Testis (tissue), 3 donors: ENCODE results near the gene FAM117B. TPM values are rescaled to one million over a fixed set of nuclear protein-coding genes. Genes with fewer than 3 reads are reported as not detected.

ENCODE experiments used
- DNase-seq: peaks from one replicate; pipeline ENCODE4 v3.0.0-alpha.2; 2019
- H3K27ac ChIP-seq, 2 donors: fragments of 200-600 bp; sonication (generic); one replicate each; pipeline ENCODE4 v1.5.1; 2019
- H3K27me3 ChIP-seq: fragments of 200-600 bp; sonication (generic); one replicate; pipeline ENCODE4 v1.5.1; 2019
- H3K36me3 ChIP-seq: fragments of 200-600 bp; sonication (generic); one replicate; pipeline ENCODE4 v1.5.1; 2017; ENCODE audit warnings: low read depth; ENCODE audit errors: missing control alignments
- H3K4me1 ChIP-seq: fragments of 200-600 bp; sonication (generic); one replicate; pipeline ENCODE4 v1.5.1; 2019
- H3K4me3 ChIP-seq, 2 donors: fragments of 200-600 bp; sonication (generic); one replicate each; pipeline ENCODE4 v1.5.1; 2017 to 2019
- H3K9me3 ChIP-seq: fragments of 200-600 bp; sonication (generic); one replicate; pipeline ENCODE4 v1.5.1; 2017
- POLR2A ChIP-seq: fragments of 450-650 bp; IDR thresholded peaks from one replicate; pipeline ENCODE4 v1.6.1; 2017; ENCODE audit warnings: antibody characterized with exemption, mild to moderate bottlenecking, moderate library complexity
- WGBS, 2 donors: methylation state at CpG; one replicate each; pipeline ENCODE4 v1.1.5; 2018; 5-methylcytosine and 5-hydroxymethylcytosine counted together
- intact Hi-C: fragments of 100-400 bp; cut with DNase I; formaldehyde crosslinking; loops from one replicate; pipeline ENCODE4 v1.15.1; 2023; ENCODE audit warnings: low total_unique reads
- polyA plus RNA-seq: library from polyadenylated mRNA; stranded (reverse); fragments of 350-450 nt; fragmentation: Illumina TruSeq; extraction: RNeasy Lipid Tissue Mini Kit (QIAGEN cat#74804); gene quantifications from one replicate; pipeline ENCODE4 v1.2.3, GENCODE V29; 2014; ENCODE audit warnings: low read depth, low replicate concordance; ENCODE audit not compliant: insufficient read depth
- total RNA-seq, 2 donors: library from RNA; depleted of rRNA; stranded (reverse); fragments of >200 nt; gene quantifications; one replicate each; pipeline ENCODE4 v1.2.3, GENCODE V29; 2016
- TF ChIP-seq, protein P1 (sequence below), 3 experiments: fragments of 450-650 bp in 2 of 3; fragments of 200-600 bp in 1 of 3; sonication (generic) in 1 of 3; IDR thresholded peaks; one replicate each; pipeline ENCODE4 v1.5.1; 2016 to 2019; ENCODE audit warnings: antibody characterized with exemption in 3 of 3, mild to moderate bottlenecking in 2 of 3, moderate library complexity in 1 of 3

Gene FAM117B
- total and polyA plus RNA-seq, 3 donors from 2014 or later = 9.8 to 34.7 (median 28.0) TPM

DNA sequence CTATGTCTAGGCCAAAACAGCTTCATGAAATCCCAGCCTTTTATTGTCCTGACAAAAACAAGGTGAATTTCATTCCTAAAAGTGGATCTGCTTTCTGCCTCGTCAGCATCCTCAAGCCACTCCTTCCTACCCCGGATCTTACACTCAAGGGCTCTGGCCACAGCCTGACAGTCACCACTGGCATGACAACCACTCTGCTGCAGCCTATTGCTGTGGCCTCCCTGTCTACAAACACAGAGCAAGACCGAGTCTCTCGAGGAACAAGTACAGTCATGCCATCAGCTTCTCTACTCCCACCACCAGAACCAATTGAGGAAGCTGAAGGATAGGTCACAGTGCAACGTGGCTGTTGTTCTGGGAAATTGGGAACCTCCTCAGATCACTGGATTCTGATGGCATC lies 130.7 kb downstream of the FAM117B start:
- Histone ChIP-seq H3K27me3 (no peaks in the 10 kb centered on the region), H3K27ac (no peak overlapping the region), H3K4me3 (no peak overlapping the region), H3K4me1 (no peaks in the 10 kb centered on the region), H3K9me3 (no peaks in the 10 kb centered on the region), H3K36me3 (no peaks in the 10 kb centered on the region)
- DNase-seq = no peak
- WGBS, 2 donors = 83 to 87% methylated on average over 3 to 5 of the region's 5 CpGs
- intact Hi-C loops = no loop called here
- TF ChIP-seq, protein P1, sequence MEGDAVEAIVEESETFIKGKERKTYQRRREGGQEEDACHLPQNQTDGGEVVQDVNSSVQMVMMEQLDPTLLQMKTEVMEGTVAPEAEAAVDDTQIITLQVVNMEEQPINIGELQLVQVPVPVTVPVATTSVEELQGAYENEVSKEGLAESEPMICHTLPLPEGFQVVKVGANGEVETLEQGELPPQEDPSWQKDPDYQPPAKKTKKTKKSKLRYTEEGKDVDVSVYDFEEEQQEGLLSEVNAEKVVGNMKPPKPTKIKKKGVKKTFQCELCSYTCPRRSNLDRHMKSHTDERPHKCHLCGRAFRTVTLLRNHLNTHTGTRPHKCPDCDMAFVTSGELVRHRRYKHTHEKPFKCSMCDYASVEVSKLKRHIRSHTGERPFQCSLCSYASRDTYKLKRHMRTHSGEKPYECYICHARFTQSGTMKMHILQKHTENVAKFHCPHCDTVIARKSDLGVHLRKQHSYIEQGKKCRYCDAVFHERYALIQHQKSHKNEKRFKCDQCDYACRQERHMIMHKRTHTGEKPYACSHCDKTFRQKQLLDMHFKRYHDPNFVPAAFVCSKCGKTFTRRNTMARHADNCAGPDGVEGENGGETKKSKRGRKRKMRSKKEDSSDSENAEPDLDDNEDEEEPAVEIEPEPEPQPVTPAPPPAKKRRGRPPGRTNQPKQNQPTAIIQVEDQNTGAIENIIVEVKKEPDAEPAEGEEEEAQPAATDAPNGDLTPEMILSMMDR (IDR thresholded peaks at IDR 0.05) = no peak
- no peak for TF ChIP-seq POLR2A

DNA sequence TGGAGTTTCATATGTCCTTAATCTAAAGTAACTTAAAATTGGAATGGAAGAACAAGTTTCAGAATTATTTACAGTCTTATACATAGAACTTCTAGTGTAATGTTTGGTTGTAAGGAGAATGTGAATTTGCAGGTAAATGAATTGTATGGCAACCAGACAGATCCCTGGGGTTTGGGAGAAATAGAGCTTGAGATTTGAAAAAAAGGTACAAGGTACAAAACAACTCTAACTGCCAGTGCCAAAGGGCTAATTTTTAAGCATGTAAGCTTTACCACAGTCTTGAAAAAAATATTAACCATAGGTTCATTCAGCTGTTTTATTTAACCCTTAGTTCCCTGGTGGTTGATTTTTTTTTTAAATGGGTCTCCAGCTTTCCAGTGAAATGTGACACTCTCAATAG lies 133.5 kb downstream of the FAM117B start:
- H3K4me1 ChIP-seq = peaks cover 2% of the 10 kb centered on the region
- no peak for DNase-seq
- intact Hi-C loops = no loop called here
- no peaks in the 10 kb centered on the region for H3K36me3 ChIP-seq
- H3K27ac ChIP-seq = no peak overlapping the region
- H3K9me3 ChIP-seq = no peaks in the 10 kb centered on the region
- H3K27me3 ChIP-seq = no peaks in the 10 kb centered on the region
- no peak overlapping the region for H3K4me3 ChIP-seq
- TF ChIP-seq, protein P1 (IDR thresholded peaks at IDR 0.05) = no peak
- no peak for TF ChIP-seq POLR2A

GRCh38 chr2:202769201-202769600 lies 134.4 kb downstream of the FAM117B start:
- H3K36me3 ChIP-seq = no peaks in the 10 kb centered on the region
- no peaks in the 10 kb centered on the region for H3K27me3 ChIP-seq
- peaks cover 5% of the 10 kb centered on the region for H3K4me1 ChIP-seq
- intact Hi-C loops = no loop called here
- DNase-seq = no peak
- H3K27ac ChIP-seq = no peak overlapping the region
- H3K4me3 ChIP-seq = no peak overlapping the region
- H3K9me3 ChIP-seq = no peaks in the 10 kb centered on the region
- TF ChIP-seq, protein P1 (IDR thresholded peaks at IDR 0.05) = no peak
- TF ChIP-seq POLR2A = no peak

GRCh38 chr2:202771336-202771735 lies 136.6 kb downstream of the FAM117B start:
- Histone ChIP-seq H3K36me3 (no peaks in the 10 kb centered on the region), H3K4me1 (peaks cover 5% of the 10 kb centered on the region), H3K27ac (no peak overlapping the region), H3K9me3 (no peaks in the 10 kb centered on the region), H3K4me3 (no peak overlapping the region), H3K27me3 (no peaks in the 10 kb centered on the region)
- WGBS, 2 donors = 80 to 87% methylated on average over 1 of the region's 1 CpG
- no peak for DNase-seq
- TF ChIP-seq POLR2A = no peak
- TF ChIP-seq, protein P1 (IDR thresholded peaks at IDR 0.05) = no peak
- intact Hi-C loops = no loop called here

DNA sequence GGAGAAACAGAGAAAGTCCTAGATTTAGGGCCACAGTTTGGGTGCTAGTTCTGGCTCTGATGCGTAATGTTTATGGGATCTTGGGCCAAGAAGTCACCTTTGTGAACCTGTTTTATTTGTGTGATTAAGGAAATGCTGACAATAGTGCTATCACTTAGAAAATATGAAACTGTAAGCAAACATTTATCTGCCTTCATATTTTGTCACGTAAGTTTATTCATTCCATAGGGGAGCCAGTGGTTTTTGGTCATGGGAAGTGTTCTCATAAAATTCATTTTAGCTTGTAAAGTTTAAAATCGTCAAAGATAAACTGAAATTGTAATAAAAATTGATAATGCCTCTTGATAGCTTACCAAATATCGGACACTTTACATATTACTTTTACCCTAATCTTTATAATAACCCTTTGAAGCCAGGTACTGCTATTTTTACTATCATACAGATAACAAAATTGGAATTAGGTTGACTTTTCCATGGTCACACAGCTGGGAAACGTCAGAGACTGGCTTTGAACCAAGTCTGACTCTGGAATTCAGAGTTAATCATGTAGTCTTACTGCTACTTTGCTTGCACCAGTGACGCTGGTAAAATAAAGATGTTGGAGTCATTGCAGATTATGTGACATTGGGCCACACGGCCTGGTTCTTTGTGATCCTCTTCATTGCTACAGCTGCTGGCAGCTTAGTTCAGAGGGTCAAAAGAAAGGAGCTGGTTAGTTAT lies 137.1 kb downstream of the FAM117B start:
- Histone ChIP-seq H3K4me1 (peaks cover 5% of the 10 kb centered on the region), H3K4me3 (no peak overlapping the region), H3K27ac (peak overlapping the region in 1 of 2 donors; percentile 10), H3K36me3 (no peaks in the 10 kb centered on the region), H3K27me3 (no peaks in the 10 kb centered on the region), H3K9me3 (no peaks in the 10 kb centered on the region)
- DNase-seq = no peak
- 55% methylated on average over 7 of the region's 7 CpGs for WGBS, 2 donors
- TF ChIP-seq, protein P1 (IDR thresholded peaks at IDR 0.05) = no peak
- TF ChIP-seq POLR2A = no peak
- intact Hi-C loops = no loop called here
